Upper lobe of left lung (tissue), 4 donors: ENCODE results near the gene STOM.

Source experiments
- POLR2AphosphoS5 ChIP-seq, 2 donors: sonication (generic); formaldehyde crosslinking; IDR thresholded peaks; one replicate each; pipeline ENCODE4 v1.5.1; 2017; ENCODE audit warnings: antibody characterized with exemption in 2 of 2
- TF ChIP-seq, protein P1 (sequence below), 6 experiments: fragments of 450-650 bp in 4 of 6; fragments of 200-600 bp in 2 of 6; sonication (generic) in 2 of 6; IDR thresholded peaks; one replicate each; pipeline ENCODE4 v1.5.1; 2016 to 2019; ENCODE audit warnings: antibody characterized with exemption in 6 of 6

- TF ChIP-seq, protein P1, sequence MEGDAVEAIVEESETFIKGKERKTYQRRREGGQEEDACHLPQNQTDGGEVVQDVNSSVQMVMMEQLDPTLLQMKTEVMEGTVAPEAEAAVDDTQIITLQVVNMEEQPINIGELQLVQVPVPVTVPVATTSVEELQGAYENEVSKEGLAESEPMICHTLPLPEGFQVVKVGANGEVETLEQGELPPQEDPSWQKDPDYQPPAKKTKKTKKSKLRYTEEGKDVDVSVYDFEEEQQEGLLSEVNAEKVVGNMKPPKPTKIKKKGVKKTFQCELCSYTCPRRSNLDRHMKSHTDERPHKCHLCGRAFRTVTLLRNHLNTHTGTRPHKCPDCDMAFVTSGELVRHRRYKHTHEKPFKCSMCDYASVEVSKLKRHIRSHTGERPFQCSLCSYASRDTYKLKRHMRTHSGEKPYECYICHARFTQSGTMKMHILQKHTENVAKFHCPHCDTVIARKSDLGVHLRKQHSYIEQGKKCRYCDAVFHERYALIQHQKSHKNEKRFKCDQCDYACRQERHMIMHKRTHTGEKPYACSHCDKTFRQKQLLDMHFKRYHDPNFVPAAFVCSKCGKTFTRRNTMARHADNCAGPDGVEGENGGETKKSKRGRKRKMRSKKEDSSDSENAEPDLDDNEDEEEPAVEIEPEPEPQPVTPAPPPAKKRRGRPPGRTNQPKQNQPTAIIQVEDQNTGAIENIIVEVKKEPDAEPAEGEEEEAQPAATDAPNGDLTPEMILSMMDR (IDR thresholded peaks at IDR 0.05): no peak
- TF ChIP-seq POLR2AphosphoS5 (IDR thresholded peaks at IDR 0.05): no peak
Measured at GRCh38 chr9:121324316-121324715, 45.7 kb downstream of the STOM start.
